HG02981 (cell line): ENCODE measurements around the gene RGS6.

Experiments
- ATAC-seq: cut with Tn5 transposase; IDR thresholded peaks from one replicate; pipeline ENCODE4 v1.9.1; 2021; ENCODE audit warnings: mild to moderate bottlenecking, moderate library complexity; ENCODE audit not compliant: unreplicated experiment

RGS6 gene

DNA sequence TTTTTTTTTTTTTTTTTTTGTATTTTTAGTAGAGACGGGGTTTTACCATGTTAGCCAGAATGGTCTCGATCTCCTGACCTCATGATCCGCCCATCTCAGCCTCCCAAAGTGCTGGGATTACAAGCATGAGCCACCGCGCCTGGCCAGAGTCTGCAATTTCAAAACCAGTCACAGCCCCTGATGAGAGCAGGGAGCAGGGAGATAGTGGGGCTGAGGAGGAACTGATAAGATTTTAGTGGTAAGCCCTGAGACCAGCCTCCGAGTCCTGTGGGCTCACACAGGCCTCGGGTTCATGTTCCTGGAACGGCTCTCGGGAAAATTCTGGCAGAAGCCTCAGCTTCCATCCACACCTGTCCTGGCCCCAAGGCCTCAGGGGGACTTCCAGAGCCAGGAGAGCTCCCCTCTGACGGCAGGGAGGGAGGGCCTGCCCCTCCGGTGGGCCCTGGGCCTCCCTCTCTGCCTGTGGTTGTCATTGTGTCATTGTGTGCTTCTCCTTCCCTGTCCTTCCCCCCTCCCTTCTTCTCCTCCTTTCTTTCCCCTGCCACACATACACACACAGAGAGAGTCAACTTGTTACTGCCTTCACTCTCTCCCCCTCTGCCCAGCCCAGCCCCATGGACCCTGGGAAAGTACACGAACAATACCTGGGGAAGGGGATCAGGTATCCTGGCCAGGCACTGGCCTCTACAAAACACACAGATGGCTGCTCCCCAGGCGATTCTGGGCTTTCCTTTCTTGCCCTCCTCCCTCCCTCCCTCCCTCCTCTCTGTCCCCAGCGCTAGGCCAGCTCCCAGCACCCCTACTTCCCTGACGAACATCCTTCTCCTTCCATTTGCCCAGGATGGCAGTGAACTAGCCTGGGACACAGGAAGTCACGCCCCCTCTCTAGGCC is 667.6 kb downstream of the RGS6 start:
- no peak for ATAC-seq

DNA sequence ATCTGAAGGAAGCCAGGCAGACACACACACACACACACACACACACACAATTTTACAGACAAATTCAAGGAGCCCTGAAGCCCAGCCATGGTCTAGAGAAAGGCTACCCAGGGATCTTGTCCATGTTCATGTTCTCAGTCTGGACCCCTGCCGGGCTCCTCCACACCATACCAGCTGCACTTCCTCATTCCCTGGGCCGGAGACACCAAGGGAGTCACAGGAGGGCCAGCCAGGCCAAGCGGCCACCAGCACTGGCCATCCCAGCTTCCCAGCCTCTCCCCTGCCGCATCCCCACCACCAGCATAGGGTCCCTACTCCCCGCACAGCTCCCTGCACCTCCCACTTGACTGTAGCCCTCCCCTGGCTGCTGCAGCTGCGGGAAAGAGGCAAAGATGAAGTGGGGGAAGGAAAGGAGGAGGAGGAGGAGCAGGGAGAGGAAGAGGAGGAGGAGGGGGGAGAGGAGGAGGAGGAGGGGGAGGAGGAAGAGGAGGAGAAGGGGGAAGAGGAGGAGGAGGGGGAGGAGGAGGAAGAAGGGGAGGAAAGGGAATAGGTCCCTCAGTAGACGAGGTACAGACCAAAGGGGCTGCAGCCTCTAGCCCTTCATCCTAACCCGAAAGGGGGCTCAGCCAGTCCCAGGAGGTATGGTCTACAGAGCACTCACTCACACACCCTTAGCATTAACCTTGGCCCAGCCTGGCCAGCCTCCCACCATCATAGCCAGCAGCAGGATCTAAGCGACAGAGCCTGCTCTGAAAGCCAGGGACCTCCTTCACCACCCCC is 668.5 kb downstream of the RGS6 start:
- ATAC-seq, result no peak

- ATAC-seq, result no peak
These were observed 671.4 kb downstream of the RGS6 start for GRCh38 chr14:72603639-72604038.

- no peak for ATAC-seq
These were observed 671.9 kb downstream of the RGS6 start for GRCh38 chr14:72604133-72604532.

GRCh38 chr14:72605096-72605920 is 673.1 kb downstream of the RGS6 start:
- no peak for ATAC-seq

- ATAC-seq, result no peak
These were observed 673.6 kb downstream of the RGS6 start for GRCh38 chr14:72605921-72606220.

DNA sequence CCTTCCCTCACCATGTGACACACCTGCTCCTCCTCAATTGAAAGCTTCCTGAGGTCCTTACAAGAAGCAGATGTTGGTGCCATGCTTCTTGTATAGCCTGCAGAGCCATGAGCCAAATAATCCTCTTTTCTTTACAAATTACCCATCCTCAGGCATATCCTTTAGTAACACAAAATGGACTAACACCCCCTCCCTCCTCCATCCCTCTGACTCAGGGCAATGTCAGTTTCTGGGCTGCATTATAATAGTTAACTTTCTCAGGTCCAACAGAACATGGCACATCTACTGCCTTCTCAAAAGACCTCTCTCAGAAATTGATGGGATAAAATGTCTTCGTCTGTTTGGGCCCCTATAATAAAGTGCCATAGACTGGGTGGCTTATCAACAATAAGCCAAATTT is 674.6 kb downstream of the RGS6 start:
- no peak for ATAC-seq

DNA sequence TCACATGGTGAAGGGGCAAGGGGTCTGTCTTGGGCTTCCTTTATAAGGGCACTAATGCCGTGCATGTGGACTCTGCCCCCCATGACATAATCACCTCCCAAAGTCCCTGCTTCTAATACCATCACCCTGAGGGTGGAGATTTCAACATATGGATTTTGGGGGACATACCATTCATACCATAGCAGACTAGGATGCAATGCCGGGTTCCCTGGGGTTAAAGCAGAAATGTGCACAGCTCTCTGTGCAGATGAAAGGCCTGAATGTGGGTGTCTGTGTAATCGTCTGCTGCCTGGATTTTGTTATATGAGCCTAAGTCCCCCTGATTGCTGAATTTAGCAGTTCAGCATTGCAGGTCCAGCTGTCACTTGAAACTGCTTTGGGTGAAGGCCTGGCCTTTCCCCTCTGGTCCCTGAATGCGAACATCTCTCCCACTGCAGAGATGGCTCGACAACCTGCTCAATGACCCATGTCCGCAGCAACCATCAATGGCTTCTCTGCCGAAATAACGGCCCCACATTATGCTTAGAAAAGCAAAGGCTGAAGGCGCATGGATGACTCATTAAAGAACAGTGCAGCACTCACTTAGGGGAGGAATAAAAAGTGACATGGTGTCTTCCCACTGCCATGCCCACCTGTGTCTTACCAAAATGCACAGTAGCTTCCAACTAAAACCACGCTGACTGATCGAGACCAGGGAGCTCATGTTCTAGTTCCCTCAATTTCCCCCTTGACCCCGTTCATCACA is 675.3 kb downstream of the RGS6 start:
- no peak for ATAC-seq

DNA sequence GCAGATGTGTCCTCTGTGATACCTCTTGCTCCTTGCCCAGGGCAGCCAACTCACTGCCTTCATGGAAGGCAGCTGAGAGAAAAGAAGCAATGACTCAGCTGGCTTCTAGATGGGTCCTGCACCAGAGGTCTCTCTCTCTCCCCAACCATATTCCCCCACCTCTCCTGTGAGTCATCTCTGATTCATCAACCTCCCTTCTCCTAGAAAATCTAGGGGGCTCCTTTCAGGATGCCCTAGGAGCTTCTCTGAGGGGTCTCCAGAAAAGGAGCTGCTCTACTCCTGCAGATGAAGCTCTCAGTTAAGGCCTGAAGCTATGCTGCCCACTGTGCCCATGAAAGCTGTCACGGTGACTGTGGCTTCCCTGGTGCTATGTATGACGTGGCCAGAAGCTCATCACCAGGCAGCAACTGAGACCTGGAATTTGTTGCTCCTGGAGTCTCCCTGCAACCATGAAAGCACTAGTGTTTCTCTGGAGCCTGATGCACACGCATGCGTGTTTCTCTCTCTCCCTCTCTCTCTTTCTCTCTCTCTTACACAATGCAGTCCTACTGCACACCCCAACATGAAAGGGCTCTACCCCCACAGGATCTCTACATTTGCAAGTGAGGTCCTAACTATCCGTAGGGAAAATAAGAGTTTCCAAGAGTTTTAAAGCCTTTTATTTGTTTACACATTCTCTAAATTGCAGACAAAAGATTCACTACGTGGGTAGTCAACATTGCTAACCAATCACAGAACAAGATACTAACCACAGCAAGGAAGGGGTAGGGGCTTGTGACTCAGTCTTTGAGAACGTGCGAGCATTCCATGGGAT is 676.4 kb downstream of the RGS6 start:
- no peak for ATAC-seq

- no peak for ATAC-seq
These were observed 677.1 kb downstream of the RGS6 start for GRCh38 chr14:72609205-72609916.

DNA sequence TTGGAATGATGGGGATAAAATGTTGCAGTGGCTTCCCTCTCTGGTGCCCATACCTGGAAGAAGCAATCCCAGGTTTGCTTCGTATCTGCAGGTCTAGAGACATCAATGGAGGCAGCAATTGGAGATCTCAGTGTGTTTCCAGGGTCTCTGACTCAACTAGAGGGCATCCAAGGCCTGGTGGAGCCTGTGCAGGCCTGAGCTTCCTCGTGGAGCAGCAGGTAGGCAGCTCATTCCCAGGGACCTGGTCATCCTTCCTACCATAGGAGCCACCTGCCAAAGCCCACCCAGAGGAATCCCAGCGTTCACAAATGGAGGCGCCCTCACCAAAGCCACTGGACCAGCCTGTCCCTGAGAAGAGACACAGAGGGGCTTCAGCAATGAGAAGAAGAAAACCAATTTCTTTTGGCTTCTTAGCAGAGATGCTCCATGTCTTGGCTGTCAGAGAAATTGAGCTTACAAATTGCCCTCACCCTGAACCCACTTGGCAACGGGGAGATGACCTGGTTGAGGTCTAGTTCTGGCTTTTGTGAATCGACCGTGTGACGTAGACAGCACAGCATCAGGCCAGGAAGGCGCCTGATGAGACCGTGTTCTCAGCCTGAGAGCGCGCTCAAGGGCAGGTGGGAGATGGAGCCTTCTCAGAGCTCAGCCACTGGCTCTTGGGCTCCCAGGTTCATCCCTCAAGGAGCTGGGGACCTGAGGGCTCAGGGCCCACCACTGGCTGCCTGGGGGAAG is 678.0 kb downstream of the RGS6 start:
- ATAC-seq, result no peak

GRCh38 chr14:72610831-72611200 is 678.6 kb downstream of the RGS6 start:
- no peak for ATAC-seq

- no peak for ATAC-seq
These were observed 679.3 kb downstream of the RGS6 start for GRCh38 chr14:72611506-72611905.

GRCh38 chr14:72612041-72612440 is 679.8 kb downstream of the RGS6 start:
- ATAC-seq, result no peak

GRCh38 chr14:72613231-72613974 is 681.2 kb downstream of the RGS6 start:
- no peak for ATAC-seq

DNA sequence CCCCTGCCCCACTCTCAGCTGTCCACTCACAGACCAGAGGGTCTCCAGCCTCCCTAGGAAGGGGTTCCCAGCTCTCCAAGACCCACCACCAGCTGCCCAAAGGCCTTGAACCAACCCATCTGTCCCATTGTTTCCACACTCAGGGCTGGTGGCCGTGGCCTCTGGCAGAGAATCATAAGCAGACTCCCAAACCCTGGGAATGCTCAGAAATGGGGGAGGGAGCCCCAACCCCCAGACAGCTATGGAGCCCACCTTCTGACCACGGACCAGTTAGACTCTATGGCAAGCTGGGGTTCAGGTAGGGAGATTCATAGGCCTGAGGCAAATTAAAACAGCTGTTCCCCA is 681.7 kb downstream of the RGS6 start:
- ATAC-seq, result no peak

- no peak for ATAC-seq
These were observed 682.1 kb downstream of the RGS6 start for GRCh38 chr14:72614365-72614764.

- ATAC-seq, result no peak
These were observed 682.7 kb downstream of the RGS6 start for GRCh38 chr14:72614891-72615415.
